Neutrophil (primary cell): Measurements from ENCODE around the gene IDH3A.

ENCODE experiments used
- H3K27ac ChIP-seq: fragments of 200-600 bp; sonication (generic); 2 replicates; pipeline ENCODE4 v1.5.1; 2016; ENCODE audit warnings: mild to moderate bottlenecking, moderate library complexity
- H3K27me3 ChIP-seq: fragments of 200-600 bp; sonication (generic); 2 replicates; pipeline ENCODE4 v1.6.0; 2016; ENCODE audit warnings: mild to moderate bottlenecking
- H3K36me3 ChIP-seq: fragments of 200-600 bp; sonication (generic); 2 replicates; pipeline ENCODE4 v1.5.1; 2017
- H3K4me1 ChIP-seq, 2 experiments: fragments of 200-600 bp in 1 of 2; sonication (generic) in 1 of 2; 1 replicate in 1 of 2; 2 replicates in 1 of 2; pipeline versions ENCODE4 v1.5.1 to v1.6.1; 2013 to 2016; ENCODE audit warnings: low read depth in 1 of 2, low read length in 1 of 2, mild to moderate bottlenecking in 1 of 2, moderate library complexity in 1 of 2; ENCODE audit not compliant: control insufficient read depth in 1 of 2, insufficient read depth in 1 of 2
- H3K4me3 ChIP-seq, 2 experiments: fragments of 200-600 bp in 1 of 2; sonication (generic) in 1 of 2; 1 replicate in 1 of 2; 2 replicates in 1 of 2; pipeline ENCODE4 v1.5.1; 2013 to 2016; ENCODE audit warnings: low read depth in 1 of 2, low read length in 1 of 2, mild to moderate bottlenecking in 1 of 2, moderate library complexity in 1 of 2
- H3K9me3 ChIP-seq: fragments of 200-600 bp; sonication (generic); 2 replicates; pipeline ENCODE4 v1.5.1; 2016
- CTCF ChIP-seq: fragments of 200-600 bp; sonication (generic); IDR thresholded peaks from 2 replicates; pipeline ENCODE4 v1.5.1; 2016; ENCODE audit warnings: antibody characterized with exemption

The IDH3A gene

DNA sequence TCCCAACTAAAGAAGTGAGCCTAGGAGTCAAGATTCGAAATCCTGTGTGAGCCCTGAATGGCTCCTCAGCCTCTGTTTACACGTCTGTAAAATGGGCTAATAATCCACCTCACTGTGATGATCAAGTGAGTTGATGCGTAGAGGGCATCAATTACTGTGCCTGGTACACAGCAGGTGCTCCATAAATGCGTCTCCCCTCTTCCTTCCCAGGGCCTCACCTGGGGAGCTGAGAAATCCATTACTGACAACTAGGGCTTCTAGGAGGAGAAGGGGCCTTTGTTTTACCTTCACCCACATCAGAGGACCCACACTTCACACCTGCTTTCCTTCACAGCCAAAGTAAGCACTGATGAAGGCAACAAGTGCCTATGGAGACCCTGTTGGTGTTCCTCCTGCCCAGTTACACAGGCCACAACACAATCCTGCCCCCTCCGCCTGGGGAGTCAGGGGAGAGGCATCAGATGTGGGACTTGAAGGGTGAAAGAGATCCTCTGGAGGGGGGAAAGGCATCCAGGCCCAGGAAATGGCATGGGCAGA lies 19.3 kb upstream of the IDH3A start:
- Histone ChIP-seq H3K27me3 (peaks cover 18% of the 10 kb centered on the region), H3K4me1 (peaks cover 11 to 12% of the 10 kb centered on the region in 2 experiments), H3K9me3 (no peaks in the 10 kb centered on the region), H3K36me3 (no peaks in the 10 kb centered on the region), H3K27ac (no peak overlapping the region), H3K4me3 (no peak overlapping the region)
- TF ChIP-seq CTCF = no peak

- Histone ChIP-seq H3K4me3 (peak overlapping the region; percentile 54 to 78), H3K36me3 (no peaks in the 10 kb centered on the region), H3K27ac (no peak overlapping the region), H3K4me1 (peaks cover 11 to 12% of the 10 kb centered on the region in 2 experiments), H3K9me3 (no peaks in the 10 kb centered on the region), H3K27me3 (peaks cover 18% of the 10 kb centered on the region)
- TF ChIP-seq CTCF = no peak
Measured at GRCh38 chr15:78130466-78131294, 18.5 kb upstream of the IDH3A start.

GRCh38 chr15:78131295-78132061 lies 17.7 kb upstream of the IDH3A start, which contains the start of gene CIB2:
Gene CIB2, minus strand, starts transcription at chr15:78131445. Its CDS starts 230 bp downstream, at chr15:78131215.
- peak; percentile 98 for TF ChIP-seq CTCF
- Histone ChIP-seq H3K27ac (peak within 1 kb of the TSS; percentile 15), H3K36me3 (no peaks in the 10 kb centered on the region), H3K9me3 (no peaks in the 10 kb centered on the region), H3K27me3 (peaks cover 18% of the 10 kb centered on the region), H3K4me3 (peak within 1 kb of the TSS; percentile 54 to 78), H3K4me1 (peaks cover 11 to 12% of the 10 kb centered on the region in 2 experiments)

- no peak overlapping the region for H3K4me3 ChIP-seq
- TF ChIP-seq CTCF = no peak
- peaks cover 11 to 12% of the 10 kb centered on the region in 2 experiments for H3K4me1 ChIP-seq
- H3K9me3 ChIP-seq = no peaks in the 10 kb centered on the region
- H3K27ac ChIP-seq = no peak overlapping the region
- H3K27me3 ChIP-seq = peaks cover 18% of the 10 kb centered on the region
- no peaks in the 10 kb centered on the region for H3K36me3 ChIP-seq
Measured at GRCh38 chr15:78133801-78134200, 15.4 kb upstream of the IDH3A start.

- Histone ChIP-seq H3K36me3 (no peaks in the 10 kb centered on the region), H3K9me3 (no peaks in the 10 kb centered on the region), H3K27me3 (no peaks in the 10 kb centered on the region), H3K4me1 (no peaks in the 10 kb centered on the region), H3K4me3 (no peak overlapping the region), H3K27ac (no peak overlapping the region)
- TF ChIP-seq CTCF = no peak
Measured at GRCh38 chr15:78139578-78139977, 9.6 kb upstream of the IDH3A start.
